Calu3 (cell line): ENCODE results near the gene ZNF621. TPM values are rescaled to one million over a fixed set of nuclear protein-coding genes. Genes with fewer than 3 reads are reported as not detected.
"Not testable (repeated sequence)": the region's sequence is repeated elsewhere in the genome, so short reads cannot be mapped to it uniquely, and the experiment has no call there.

Source experiments
- BruUV-seq: library from RNA; stranded (reverse); fragments of 400-500 nt; replicated peaks from 2 replicates; lab custom pipeline; 2021; lab: Mats Ljungman, UMichigan
- CTCF ChIA-PET: fragments of 300-600 bp; sonication (Branson Sonifier 250); formaldehyde crosslinking; loops from one replicate; lab custom pipeline; 2022; ENCODE audit warnings: antibody characterized with exemption; lab: Charles Lee
- DNase-seq: peaks from one replicate; pipeline ENCODE4 v3.0.0; 2022
- H3K27ac Mint-ChIP-seq: one replicate; pipeline ENCODE4 v1.8.0; 2022; ENCODE audit warnings: mixed read lengths; ENCODE audit not compliant: unreplicated experiment
- H3K27me3 Mint-ChIP-seq: one replicate; pipeline ENCODE4 v1.8.0; 2022; ENCODE audit warnings: mixed read lengths; ENCODE audit not compliant: unreplicated experiment
- H3K36me3 Mint-ChIP-seq: one replicate; pipeline ENCODE4 v1.8.0; 2022; ENCODE audit warnings: mild to moderate bottlenecking, moderate library complexity, mixed read lengths; ENCODE audit not compliant: insufficient read depth, unreplicated experiment
- H3K4me1 Mint-ChIP-seq: one replicate; pipeline ENCODE4 v1.8.0; 2022; ENCODE audit warnings: mild to moderate bottlenecking, low read depth, mixed read lengths; ENCODE audit not compliant: unreplicated experiment
- H3K4me3 Mint-ChIP-seq: one replicate; pipeline ENCODE4 v1.8.0; 2022; ENCODE audit warnings: mild to moderate bottlenecking, low read depth, moderate library complexity, mixed read lengths; ENCODE audit not compliant: unreplicated experiment
- H3K9me3 Mint-ChIP-seq: one replicate; pipeline ENCODE4 v1.8.0; 2022; ENCODE audit warnings: low read depth, mixed read lengths; ENCODE audit not compliant: unreplicated experiment
- CTCF ChIP-seq: fragments of 200-600 bp; IDR thresholded peaks from one replicate; pipeline ENCODE4 v1.8.0; 2022; ENCODE audit warnings: antibody characterized with exemption; ENCODE audit not compliant: unreplicated experiment
- intact Hi-C: fragments of 100-400 bp; cut with micrococcal nuclease; formaldehyde crosslinking; loops from one replicate; pipeline ENCODE4 v1.10.0; 2022; ENCODE audit not compliant: unreplicated experiment
- total RNA-seq: library from RNA; stranded (reverse); gene quantifications from 2 replicates; pipeline ENCODE4 v1.2.3, GENCODE V29; 2022

Gene ZNF621
- total RNA-seq, 1 experiment from 2014 or later: 21.1 TPM

DNA sequence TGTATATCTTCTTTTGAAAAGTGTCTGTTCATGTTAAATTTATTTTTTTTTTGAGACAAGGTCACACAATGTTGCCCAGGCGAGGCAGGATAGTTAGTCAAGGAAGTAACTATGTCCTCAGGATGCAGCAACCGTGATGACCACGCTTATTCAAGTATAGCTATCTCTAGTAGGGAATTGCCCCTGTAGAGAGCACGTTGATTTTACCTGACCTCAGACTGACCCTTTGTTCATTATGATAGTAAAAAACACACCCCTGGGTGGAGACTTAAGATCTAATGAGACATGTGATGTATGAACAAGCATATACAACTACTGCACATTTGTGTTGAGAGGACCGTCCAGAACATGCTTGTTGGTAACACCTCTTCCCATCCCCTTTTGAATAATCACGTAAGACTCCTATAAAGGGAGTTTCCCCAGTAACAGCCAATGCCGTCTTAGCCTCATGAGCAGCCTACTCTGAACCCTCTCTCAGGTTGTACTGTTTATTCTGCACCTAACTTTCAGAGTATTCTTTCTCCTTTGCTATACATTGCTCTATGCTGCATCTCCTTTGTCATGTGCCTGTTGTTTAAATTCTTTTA is 32.9 kb downstream of the ZNF621 start:
- Mint-ChIP-seq H3K9me3 (no peaks in the 10 kb centered on the region), H3K27ac (no peak overlapping the region), H3K36me3 (no peaks in the 10 kb centered on the region), H3K4me3 (no peak overlapping the region), H3K27me3 (peaks cover 8% of the 10 kb centered on the region), H3K4me1 (no peaks in the 10 kb centered on the region)
- no peak for DNase-seq
- CTCF ChIA-PET: no interaction called here
- TF ChIP-seq CTCF: no peak
- no TSS peak for BruUV-seq
- intact Hi-C loops: no loop called here

- BruUV-seq, intact Hi-C loops, H3K9me3 Mint-ChIP-seq, H3K36me3 Mint-ChIP-seq, H3K27ac Mint-ChIP-seq, H3K4me1 Mint-ChIP-seq, H3K27me3 Mint-ChIP-seq, CTCF ChIA-PET, H3K4me3 Mint-ChIP-seq, DNase-seq: not testable (repeated sequence)
These were observed 37.7 kb downstream of the ZNF621 start for GRCh38 chr3:40562482-40562881.

- H3K36me3 Mint-ChIP-seq, DNase-seq, H3K4me3 Mint-ChIP-seq, CTCF ChIA-PET, H3K9me3 Mint-ChIP-seq, BruUV-seq, H3K27ac Mint-ChIP-seq, intact Hi-C loops, H3K4me1 Mint-ChIP-seq, H3K27me3 Mint-ChIP-seq: not testable (repeated sequence)
These were observed 40.9 kb downstream of the ZNF621 start for GRCh38 chr3:40565629-40566028.

GRCh38 chr3:40566694-40567093 is 41.9 kb downstream of the ZNF621 start:
- CTCF ChIA-PET: no interaction called here
- peaks cover under 1% of the 10 kb centered on the region for H3K27me3 Mint-ChIP-seq
- H3K36me3 Mint-ChIP-seq: no peaks in the 10 kb centered on the region
- intact Hi-C loops: no loop called here
- no peak for DNase-seq
- no peak overlapping the region for H3K27ac Mint-ChIP-seq
- no TSS peak for BruUV-seq
- H3K9me3 Mint-ChIP-seq: no peaks in the 10 kb centered on the region
- no peak overlapping the region for H3K4me3 Mint-ChIP-seq
- H3K4me1 Mint-ChIP-seq: no peaks in the 10 kb centered on the region
- no peak for TF ChIP-seq CTCF

- no peaks in the 10 kb centered on the region for H3K9me3 Mint-ChIP-seq
- DNase-seq: no peak
- no TSS peak for BruUV-seq
- H3K27ac Mint-ChIP-seq: no peak overlapping the region
- intact Hi-C loops: no loop called here
- H3K4me3 Mint-ChIP-seq: no peak overlapping the region
- H3K36me3 Mint-ChIP-seq: no peaks in the 10 kb centered on the region
- CTCF ChIA-PET: no interaction called here
- H3K27me3 Mint-ChIP-seq: no peaks in the 10 kb centered on the region
- no peak for TF ChIP-seq CTCF
- H3K4me1 Mint-ChIP-seq: no peaks in the 10 kb centered on the region
These were observed 47.8 kb downstream of the ZNF621 start for GRCh38 chr3:40572588-40572987.
